Muscle of leg (tissue), 11 donors: ENCODE results near the gene RIC8A. TPM values are rescaled to one million over a fixed set of nuclear protein-coding genes. Genes with fewer than 3 reads are reported as not detected.

Source experiments
- DNase-seq: peaks from one replicate; pipeline ENCODE4 v3.0.0; 2013
- H3K27ac ChIP-seq: one replicate; pipeline ENCODE4 v1.5.1; 2013; ENCODE audit warnings: mild to moderate bottlenecking, low read length, control low read depth
- H3K27me3 ChIP-seq: one replicate; pipeline ENCODE4 v1.6.1; 2013; ENCODE audit warnings: low read length; ENCODE audit not compliant: control insufficient read depth, insufficient read depth
- H3K36me3 ChIP-seq: one replicate; pipeline ENCODE4 v1.6.1; 2013; ENCODE audit warnings: low read length; ENCODE audit not compliant: control insufficient read depth, insufficient read depth
- H3K4me1 ChIP-seq: one replicate; pipeline ENCODE4 v1.6.1; 2013; ENCODE audit warnings: low read length; ENCODE audit not compliant: control insufficient read depth, insufficient read depth
- H3K4me3 ChIP-seq: one replicate; pipeline ENCODE4 v1.5.1; 2013; ENCODE audit warnings: low read length, control low read depth
- H3K9me3 ChIP-seq: replicated peaks from 2 replicates; pipeline ENCODE4 v1.6.1; 2013; ENCODE audit warnings: low read depth, low read length; ENCODE audit not compliant: control insufficient read depth
- WGBS: methylation state at CpG from one replicate; pipeline ENCODE4 v1.1.5; 2013; ENCODE audit warnings: missing lambda C conversion rate; ENCODE audit not compliant: insufficient coverage; 5-methylcytosine and 5-hydroxymethylcytosine counted together
- polyA plus RNA-seq, 8 donors: library from polyadenylated mRNA; unstranded; fragments of 120-200 nt; gene quantifications; one replicate each; pipeline versions ENCODE4 v1.2.1 to v1.2.3, GENCODE V29; 2013; ENCODE audit warnings: inconsistent platforms in 1 of 8, low replicate concordance in 1 of 8; ENCODE audit not compliant: insufficient read length in 8 of 8, insufficient read depth in 1 of 8
- total RNA-seq: library from RNA; stranded (reverse); fragments of 120-200 nt; gene quantifications from one replicate; pipeline ENCODE4 v1.2.4, GENCODE V29; 2013

Gene RIC8A
- total and polyA plus RNA-seq, 9 donors: 58.2 to 85.4 (median 70.0) TPM

DNA sequence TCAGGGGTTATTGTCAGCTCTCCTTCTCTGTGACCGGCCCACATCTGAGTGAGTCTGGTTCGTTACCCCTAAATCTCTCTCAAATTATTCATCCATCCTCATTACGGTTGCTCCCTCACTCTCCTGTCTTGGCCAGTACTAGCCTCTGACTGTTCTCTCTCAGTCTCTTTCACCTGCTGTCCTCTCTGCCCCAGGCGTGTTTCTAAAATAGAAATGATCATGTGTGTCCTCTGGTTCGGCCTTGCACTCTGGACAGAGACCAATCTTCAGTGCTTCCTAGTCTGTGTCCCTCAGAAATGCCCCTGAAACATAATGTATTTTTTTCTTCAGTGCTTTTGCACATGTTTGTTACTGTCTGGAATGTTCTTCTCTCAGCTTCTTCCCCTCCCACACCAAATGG lies 34.1 kb downstream of the RIC8A start:
- no peaks in the 10 kb centered on the region for H3K9me3 ChIP-seq
- peaks cover 40% of the 10 kb centered on the region for H3K36me3 ChIP-seq
- H3K27ac ChIP-seq: peak overlapping the region; percentile 55
- 94% methylated on average over 5 of the region's 5 CpGs for WGBS
- H3K4me3 ChIP-seq: no peak overlapping the region
- no peak for DNase-seq
- no peaks in the 10 kb centered on the region for H3K27me3 ChIP-seq
- H3K4me1 ChIP-seq: peaks cover 5% of the 10 kb centered on the region

DNA sequence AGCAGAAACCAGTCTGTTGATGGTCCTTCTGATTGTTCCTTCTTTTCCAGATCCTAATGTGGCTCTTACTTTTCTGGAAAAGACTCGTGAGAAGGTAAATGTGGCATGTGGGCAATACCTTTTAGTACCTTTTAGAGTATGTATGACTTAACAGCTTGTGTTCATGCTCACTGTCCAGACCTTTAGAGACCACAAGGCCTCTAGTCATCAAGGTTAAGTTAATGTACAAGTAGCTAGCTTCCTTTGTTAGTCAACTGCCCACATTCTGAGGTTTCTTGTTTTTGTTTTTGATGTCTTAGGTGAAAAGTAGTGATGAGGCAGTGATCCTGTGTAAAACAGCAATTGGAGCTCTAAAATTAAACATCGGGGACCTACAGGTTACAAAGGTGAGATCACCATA lies 36.9 kb downstream of the RIC8A start:
- Histone ChIP-seq H3K36me3 (peaks cover 59% of the 10 kb centered on the region), H3K9me3 (no peaks in the 10 kb centered on the region), H3K4me3 (no peak overlapping the region), H3K27me3 (no peaks in the 10 kb centered on the region), H3K27ac (no peak overlapping the region), H3K4me1 (no peaks in the 10 kb centered on the region)
- no peak for DNase-seq
- WGBS: no CpG with 5 or more reads among the region's 2 CpGs

DNA sequence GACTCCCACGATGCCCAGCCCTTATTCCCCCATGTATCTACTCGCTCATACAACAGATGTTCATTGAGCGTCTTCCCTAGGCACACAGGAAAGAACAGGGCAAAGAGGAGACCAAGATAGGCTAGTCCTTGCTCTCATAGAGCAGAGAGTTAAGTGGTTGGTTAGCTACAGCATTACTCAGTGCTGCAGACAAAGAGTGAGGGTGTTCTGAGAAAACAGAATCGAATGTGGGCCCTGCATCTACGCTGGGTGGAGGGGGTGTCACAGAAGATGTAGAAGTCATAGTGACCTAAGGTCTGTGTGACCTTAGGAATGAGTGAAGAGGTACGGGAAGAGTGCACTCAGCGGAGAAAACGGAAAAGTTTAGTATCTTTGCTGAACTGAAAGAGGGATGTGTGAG lies 41.6 kb downstream of the RIC8A start:
- Histone ChIP-seq H3K36me3 (peaks cover 82% of the 10 kb centered on the region), H3K4me3 (no peak overlapping the region), H3K4me1 (peaks cover 4% of the 10 kb centered on the region), H3K27me3 (no peaks in the 10 kb centered on the region), H3K9me3 (no peaks in the 10 kb centered on the region), H3K27ac (no peak overlapping the region)
- DNase-seq: no peak
- WGBS: 75% methylated on average over 6 of the region's 8 CpGs

DNA sequence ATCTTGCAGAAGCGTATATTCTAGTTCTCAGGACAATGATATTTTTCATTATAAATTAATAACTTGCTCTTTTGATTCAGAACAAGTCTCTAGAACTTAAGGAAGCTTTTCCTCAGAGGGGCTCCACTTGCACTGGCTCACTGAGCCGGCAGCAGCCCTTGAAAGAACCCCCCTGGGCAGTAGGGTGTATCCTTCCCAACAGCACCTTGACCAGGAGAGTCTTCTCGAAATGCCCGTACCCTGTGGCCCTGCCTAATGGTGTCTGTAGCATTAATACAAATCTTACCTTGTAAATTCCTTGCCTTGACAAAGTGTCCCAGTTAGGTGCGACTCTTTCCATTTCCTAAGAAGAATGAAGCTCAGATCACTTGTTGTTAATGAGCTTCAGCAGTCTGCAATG lies 42.8 kb downstream of the RIC8A start:
- 60% methylated on average over 1 of the region's 5 CpGs for WGBS
- DNase-seq: no peak
- Histone ChIP-seq H3K4me3 (no peak overlapping the region), H3K36me3 (peaks cover 72% of the 10 kb centered on the region), H3K27ac (no peak overlapping the region), H3K9me3 (no peaks in the 10 kb centered on the region), H3K4me1 (peaks cover 4% of the 10 kb centered on the region), H3K27me3 (no peaks in the 10 kb centered on the region)

DNA sequence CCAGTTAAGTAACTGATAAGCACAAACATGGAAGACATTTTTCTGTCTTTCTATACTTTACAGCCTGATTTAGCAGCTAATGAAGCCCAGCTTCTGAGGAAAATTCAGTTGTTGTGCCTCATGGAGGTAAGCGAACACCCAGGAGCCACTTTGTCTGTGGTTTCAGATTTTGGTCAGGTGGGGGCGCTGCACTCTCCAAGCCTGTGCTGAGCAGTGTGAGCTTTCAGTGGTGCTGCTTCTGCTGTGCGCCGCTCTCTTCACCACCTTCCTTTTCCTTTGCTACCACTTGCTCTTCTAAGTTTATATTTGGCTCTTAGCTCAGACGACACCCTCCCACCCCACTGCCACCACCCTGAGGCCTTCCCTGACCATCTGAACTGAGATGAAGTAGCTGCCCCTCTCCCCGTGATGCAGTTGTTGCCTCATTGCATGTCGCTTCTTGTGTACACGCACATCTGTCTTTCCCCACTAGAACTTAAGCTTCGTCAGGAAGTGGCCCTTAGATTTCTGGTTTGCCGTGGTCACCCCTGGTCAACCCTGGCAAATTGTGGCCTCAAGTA lies 43.3 kb downstream of the RIC8A start:
- Histone ChIP-seq H3K27ac (no peak overlapping the region), H3K4me1 (peaks cover 4% of the 10 kb centered on the region), H3K36me3 (peaks cover 68% of the 10 kb centered on the region), H3K9me3 (no peaks in the 10 kb centered on the region), H3K4me3 (no peak overlapping the region), H3K27me3 (no peaks in the 10 kb centered on the region)
- DNase-seq: peak; percentile 50
- WGBS: 67% methylated on average over 9 of the region's 10 CpGs

DNA sequence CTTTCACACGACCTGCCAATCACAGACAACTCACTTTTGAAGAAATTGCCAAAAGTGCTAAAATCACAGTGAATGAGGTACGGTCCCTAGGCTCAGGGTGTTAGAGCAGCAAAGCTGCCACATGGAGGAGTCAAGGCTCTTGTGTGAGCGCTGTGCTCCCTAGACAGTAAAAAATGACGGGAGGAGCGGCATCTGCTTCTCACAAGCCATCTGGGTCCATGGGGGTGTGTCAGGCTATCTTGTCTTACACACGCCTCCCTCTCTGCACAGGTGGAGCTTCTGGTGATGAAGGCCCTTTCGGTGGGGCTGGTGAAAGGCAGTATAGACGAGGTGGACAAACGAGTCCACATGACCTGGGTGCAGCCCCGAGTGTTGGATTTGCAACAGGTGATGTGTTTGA lies 44.0 kb downstream of the RIC8A start:
- peaks cover 4% of the 10 kb centered on the region for H3K4me1 ChIP-seq
- H3K9me3 ChIP-seq: no peaks in the 10 kb centered on the region
- H3K27ac ChIP-seq: no peak overlapping the region
- H3K4me3 ChIP-seq: no peak overlapping the region
- no peaks in the 10 kb centered on the region for H3K27me3 ChIP-seq
- DNase-seq: no peak
- peaks cover 61% of the 10 kb centered on the region for H3K36me3 ChIP-seq
- whole genome bisulfite sequencing: 65% methylated on average over 7 of the region's 10 CpGs

DNA sequence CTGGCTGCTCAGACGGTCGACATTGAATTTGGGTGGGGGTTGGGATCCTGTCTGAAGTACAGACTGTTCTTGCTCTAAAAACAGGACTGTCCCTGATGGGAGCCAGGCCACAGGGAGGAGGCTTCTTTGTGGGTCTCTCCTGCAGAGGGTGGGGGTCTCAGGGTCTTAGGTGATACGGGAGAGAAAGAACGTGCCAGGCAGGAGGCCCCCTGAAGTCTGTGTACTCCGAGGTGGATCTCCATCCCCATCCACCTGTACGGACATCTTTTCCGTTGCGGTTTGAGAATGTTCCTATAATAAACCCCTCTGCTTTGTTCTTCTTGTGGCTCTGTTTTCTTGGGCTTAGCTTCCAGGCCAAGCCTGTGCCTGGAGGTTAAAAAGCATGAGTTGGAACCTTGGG lies 45.2 kb downstream of the RIC8A start:
- Histone ChIP-seq H3K27me3 (no peaks in the 10 kb centered on the region), H3K36me3 (peaks cover 53% of the 10 kb centered on the region), H3K4me3 (no peak overlapping the region), H3K27ac (no peak overlapping the region), H3K4me1 (peaks cover 4% of the 10 kb centered on the region), H3K9me3 (no peaks in the 10 kb centered on the region)
- WGBS: no CpG with 5 or more reads among the region's 8 CpGs
- no peak for DNase-seq

DNA sequence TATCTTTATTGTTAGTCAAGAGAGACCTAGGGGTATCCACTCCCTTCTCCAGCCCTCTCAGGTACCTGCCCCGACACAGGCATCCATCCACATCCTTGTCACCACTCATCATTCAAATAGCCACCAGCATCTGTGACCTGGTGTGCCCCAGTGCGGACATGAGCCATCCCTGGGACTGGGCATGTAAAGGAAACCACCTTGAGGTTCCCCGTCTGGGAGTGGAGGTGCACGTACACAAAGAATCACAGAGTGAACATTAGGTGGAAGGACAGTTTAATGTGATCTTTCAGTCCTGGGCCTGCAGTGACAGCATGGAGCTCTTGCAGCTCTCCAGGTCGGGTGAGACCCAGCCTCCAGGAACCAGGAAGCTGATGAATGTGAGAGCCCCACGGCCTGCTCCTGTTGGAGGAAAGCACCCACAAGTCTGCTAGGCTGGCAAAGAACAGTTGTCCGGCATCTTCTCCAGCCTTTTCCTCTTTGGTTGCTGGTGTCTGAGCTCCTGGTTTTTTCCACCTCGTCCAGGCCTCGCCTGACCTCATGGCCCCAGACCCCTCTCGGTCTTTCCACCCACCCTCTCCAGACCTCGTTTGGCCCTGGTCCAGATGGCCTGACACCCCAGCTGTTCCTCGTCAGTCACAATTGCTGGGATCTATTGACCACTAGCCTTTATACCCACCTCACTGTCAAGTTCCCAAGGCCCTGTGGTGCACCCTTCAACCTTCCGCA lies 45.8 kb downstream of the RIC8A start:
- Histone ChIP-seq H3K9me3 (no peaks in the 10 kb centered on the region), H3K4me3 (no peak overlapping the region), H3K27ac (no peak overlapping the region), H3K36me3 (peaks cover 49% of the 10 kb centered on the region), H3K4me1 (peaks cover 4% of the 10 kb centered on the region), H3K27me3 (no peaks in the 10 kb centered on the region)
- 69% methylated on average over 13 of the region's 13 CpGs for WGBS
- no peak for DNase-seq

DNA sequence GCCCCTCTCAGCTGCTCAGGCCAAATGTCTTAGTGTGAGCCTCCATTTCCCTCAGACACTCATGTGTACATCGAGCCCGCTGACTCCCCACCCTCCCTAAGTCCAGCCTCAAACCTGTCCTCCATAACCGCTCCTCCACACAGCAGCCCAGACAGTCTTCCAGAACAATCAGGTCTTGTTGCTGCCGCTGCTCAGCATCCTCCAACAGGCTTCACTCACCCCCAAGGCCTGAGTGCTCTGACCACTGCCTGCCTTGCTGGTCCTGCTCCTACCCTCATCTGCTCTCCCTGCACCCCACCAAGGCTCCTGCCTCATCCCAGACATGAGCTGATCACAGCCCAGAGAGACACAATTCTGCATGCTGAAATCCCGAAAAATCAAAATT lies 46.4 kb downstream of the RIC8A start:
- peaks cover 4% of the 10 kb centered on the region for H3K4me1 ChIP-seq
- H3K4me3 ChIP-seq: no peak overlapping the region
- no peak for DNase-seq
- H3K27ac ChIP-seq: no peak overlapping the region
- H3K36me3 ChIP-seq: peaks cover 45% of the 10 kb centered on the region
- WGBS: 86% methylated on average over 4 of the region's 5 CpGs
- H3K9me3 ChIP-seq: no peaks in the 10 kb centered on the region
- H3K27me3 ChIP-seq: no peaks in the 10 kb centered on the region

DNA sequence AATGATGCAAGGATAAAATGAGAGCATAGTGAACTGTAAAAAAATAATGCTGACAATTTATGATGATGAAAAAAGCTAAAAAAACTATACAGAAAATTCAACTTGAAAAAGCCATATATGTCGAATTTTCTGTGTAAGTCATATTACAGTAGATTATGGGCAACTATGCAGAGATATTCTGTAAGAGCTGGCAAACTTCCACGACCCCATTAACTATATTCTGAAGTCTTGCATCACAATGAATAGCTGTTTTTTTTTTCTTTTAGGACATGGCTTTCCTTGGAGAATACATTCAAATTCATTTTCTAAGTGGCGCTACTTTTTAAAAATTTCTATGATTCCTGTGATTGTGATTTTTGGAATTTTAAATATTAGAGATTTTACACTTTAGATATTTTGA lies 47.7 kb downstream of the RIC8A start:
- no peaks in the 10 kb centered on the region for H3K9me3 ChIP-seq
- WGBS: no CpG with 5 or more reads among the region's 3 CpGs
- peaks cover 35% of the 10 kb centered on the region for H3K36me3 ChIP-seq
- no peak for DNase-seq
- no peak overlapping the region for H3K27ac ChIP-seq
- no peaks in the 10 kb centered on the region for H3K27me3 ChIP-seq
- H3K4me1 ChIP-seq: peaks cover 4% of the 10 kb centered on the region
- H3K4me3 ChIP-seq: no peak overlapping the region
